ENCODE data around the gene IQCN. TPM values are rescaled to one million over a fixed set of nuclear protein-coding genes. Genes with fewer than 3 reads are reported as not detected.
A peak's percentile ranks its signal among the peaks of the same experiment; 100 is the strongest.

IQCN gene
- total RNA-seq, 2 donors from 2014 or later: 0.52 to 1.5 TPM

DNA sequence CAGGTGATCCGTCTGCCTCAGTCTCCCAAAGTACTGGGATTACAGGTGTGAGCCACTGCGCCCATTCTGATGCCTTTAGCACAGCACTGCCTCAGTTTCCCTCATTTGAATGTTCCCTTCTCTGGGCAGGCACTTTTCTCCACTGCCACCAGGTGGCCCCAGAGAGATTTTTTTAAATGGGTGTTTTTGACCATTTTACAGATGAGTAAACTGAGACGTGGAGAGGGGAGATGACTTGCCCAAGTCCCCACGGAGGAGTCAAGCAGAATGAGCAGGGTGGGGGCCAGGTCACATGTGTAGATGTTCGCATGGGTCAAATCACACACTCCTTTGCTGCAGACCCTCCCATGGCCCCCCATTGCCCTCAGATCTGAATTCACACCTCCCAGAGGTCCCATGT is 44.8 kb downstream of the IQCN start:
- TF ChIP-seq, protein P1, sequence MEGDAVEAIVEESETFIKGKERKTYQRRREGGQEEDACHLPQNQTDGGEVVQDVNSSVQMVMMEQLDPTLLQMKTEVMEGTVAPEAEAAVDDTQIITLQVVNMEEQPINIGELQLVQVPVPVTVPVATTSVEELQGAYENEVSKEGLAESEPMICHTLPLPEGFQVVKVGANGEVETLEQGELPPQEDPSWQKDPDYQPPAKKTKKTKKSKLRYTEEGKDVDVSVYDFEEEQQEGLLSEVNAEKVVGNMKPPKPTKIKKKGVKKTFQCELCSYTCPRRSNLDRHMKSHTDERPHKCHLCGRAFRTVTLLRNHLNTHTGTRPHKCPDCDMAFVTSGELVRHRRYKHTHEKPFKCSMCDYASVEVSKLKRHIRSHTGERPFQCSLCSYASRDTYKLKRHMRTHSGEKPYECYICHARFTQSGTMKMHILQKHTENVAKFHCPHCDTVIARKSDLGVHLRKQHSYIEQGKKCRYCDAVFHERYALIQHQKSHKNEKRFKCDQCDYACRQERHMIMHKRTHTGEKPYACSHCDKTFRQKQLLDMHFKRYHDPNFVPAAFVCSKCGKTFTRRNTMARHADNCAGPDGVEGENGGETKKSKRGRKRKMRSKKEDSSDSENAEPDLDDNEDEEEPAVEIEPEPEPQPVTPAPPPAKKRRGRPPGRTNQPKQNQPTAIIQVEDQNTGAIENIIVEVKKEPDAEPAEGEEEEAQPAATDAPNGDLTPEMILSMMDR (IDR thresholded peaks at IDR 0.05): peak in 1 of 2 donors; percentile 38
- no peak overlapping the region for H3K27ac ChIP-seq
- H3K36me3 ChIP-seq: no peaks in the 10 kb centered on the region
- H3K9me3 ChIP-seq: peaks cover 0 to 12% of the 10 kb centered on the region in 2 donors
- peaks cover 0 to 44% of the 10 kb centered on the region in 2 donors for H3K4me1 ChIP-seq
- peaks cover 0 to 12% of the 10 kb centered on the region in 2 donors for H3K27me3 ChIP-seq
- H3K4me3 ChIP-seq: no peak overlapping the region
- DNase-seq (ENCODE audit: low spot score): no peak

DNA sequence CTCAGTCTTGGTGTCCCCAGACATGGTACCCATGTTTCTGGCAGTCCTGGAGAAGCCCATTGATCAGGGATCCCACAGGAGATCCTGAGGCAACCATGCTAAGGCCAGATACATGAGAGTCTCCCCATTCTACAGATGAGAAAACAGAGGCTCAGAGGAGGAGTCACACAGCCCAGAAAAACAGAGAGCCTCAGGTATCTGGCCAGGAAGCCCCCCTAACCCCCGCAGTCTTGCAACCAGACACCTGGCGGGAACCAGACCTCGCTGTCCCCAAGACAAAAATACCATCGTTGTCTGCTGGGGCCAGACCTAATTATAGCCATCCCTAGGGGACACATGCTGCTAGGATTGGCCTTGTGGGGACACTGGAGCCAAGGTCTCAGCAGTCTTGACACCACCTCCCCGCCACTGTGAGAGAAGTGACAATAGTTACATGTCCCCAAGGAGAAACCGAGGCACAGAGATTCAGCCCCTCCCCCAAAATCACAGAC is 46.4 kb downstream of the IQCN start:
- peaks cover 0 to 2% of the 10 kb centered on the region in 2 donors for H3K9me3 ChIP-seq
- TF ChIP-seq, protein P1 (IDR thresholded peaks at IDR 0.05): no peak
- H3K4me1 ChIP-seq: peaks cover 0 to 51% of the 10 kb centered on the region in 2 donors
- no peak overlapping the region for H3K4me3 ChIP-seq
- H3K27me3 ChIP-seq: peaks cover 0 to 12% of the 10 kb centered on the region in 2 donors
- DNase-seq (ENCODE audit: low spot score): no peak
- H3K36me3 ChIP-seq: no peaks in the 10 kb centered on the region
- H3K27ac ChIP-seq: no peak overlapping the region

DNA sequence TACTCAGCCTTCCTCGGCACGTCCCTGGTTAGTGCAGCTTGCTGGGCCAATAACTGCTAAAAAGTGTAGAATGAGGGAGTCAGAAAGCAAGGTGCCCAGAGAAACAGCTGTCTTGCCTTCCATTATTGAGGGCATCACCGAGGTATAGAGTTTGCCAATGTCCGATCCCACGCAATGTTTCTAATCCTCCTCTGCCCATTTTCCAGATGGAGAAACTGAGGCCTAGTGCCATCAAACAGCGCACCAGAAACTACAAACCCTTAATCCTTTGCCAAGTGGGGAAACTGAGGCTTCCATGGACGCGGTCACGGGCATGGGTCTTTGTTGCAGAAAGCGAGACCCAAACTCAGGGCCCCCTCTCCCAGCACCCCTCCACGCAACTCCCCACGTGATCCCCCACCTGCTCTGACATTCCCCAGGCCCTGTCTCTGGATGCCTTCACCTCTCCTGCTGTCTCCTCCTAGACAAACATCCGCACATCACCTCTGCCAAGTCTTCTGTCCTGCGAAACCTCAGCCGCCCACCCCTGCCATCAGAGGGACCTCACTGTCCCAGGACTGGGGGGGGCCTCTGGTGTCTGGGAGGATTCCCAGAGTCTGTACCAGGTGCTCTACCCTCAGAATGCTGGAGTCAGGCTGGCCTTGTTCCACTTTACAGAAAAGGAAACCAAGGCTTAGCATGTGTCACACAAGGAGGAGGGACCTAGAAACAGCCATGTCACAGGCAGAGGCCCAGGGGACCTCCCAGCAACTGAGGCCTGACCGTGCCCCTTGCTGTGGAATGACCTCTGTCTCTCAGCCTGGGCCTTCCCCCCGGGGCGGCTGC is 47.1 kb downstream of the IQCN start:
- Histone ChIP-seq H3K27ac (no peak overlapping the region), H3K4me1 (peaks cover 0 to 51% of the 10 kb centered on the region in 2 donors), H3K9me3 (no peaks in the 10 kb centered on the region), H3K36me3 (no peaks in the 10 kb centered on the region), H3K27me3 (peaks cover 0 to 12% of the 10 kb centered on the region in 2 donors), H3K4me3 (no peak overlapping the region)
- TF ChIP-seq, protein P1 (IDR thresholded peaks at IDR 0.05): no peak
- no peak for DNase-seq (ENCODE audit: low spot score)

DNA sequence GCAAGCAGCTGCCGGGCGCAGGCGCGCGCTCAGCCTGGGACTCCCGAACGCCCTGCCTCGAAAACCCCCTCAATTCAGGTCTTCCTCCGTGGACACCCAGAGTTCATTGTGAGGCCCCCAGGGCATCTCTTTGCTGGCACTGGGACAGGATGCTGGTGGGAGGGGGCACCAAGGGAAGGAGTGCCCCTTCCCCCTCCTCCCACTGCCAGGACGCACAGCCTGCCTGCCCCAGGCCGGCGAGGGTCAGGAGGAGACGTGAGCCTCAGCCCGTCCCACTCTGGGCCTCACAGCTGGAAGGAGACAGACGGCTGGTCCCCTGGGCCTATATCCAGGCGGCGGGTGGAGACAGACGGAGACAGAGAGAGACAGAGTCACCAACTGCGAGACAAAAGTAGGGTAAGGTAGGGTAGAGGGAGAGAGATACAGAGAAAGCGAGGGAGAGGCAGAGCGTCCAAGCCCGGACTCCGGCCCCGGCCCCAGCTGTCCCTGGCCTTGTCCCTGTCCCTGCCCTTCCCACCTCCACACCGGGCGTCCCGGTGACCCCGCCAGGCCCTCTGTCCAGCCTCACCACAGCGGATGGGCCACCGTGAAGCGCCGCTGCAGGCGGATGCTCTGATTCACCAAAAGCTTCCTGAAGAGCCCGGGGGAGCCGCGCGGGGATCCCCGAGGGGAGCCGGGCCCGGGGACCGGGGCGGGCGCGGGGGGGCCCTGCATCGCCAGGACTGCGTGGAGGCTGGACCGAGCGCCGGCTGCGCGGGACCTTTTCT is 48.4 kb downstream of the IQCN start, which contains the start of gene PDE4C:
TSS of gene PDE4C (minus strand) at position 737 of the 767 bp plus-strand sequence. CDS start at position 714, 23 bp downstream.
- no peak for DNase-seq (ENCODE audit: low spot score)
- H3K4me1 ChIP-seq: peaks cover 0 to 42% of the 10 kb centered on the region in 2 donors
- no peaks in the 10 kb centered on the region for H3K36me3 ChIP-seq
- no peaks in the 10 kb centered on the region for H3K9me3 ChIP-seq
- H3K4me3 ChIP-seq: peak within 1 kb of the TSS in 1 of 2 donors; percentile 51
- H3K27me3 ChIP-seq: peaks cover 0 to 12% of the 10 kb centered on the region in 2 donors
- TF ChIP-seq, protein P1 (IDR thresholded peaks at IDR 0.05): no peak
- H3K27ac ChIP-seq: peak within 1 kb of the TSS; percentile 45 to 54

DNA sequence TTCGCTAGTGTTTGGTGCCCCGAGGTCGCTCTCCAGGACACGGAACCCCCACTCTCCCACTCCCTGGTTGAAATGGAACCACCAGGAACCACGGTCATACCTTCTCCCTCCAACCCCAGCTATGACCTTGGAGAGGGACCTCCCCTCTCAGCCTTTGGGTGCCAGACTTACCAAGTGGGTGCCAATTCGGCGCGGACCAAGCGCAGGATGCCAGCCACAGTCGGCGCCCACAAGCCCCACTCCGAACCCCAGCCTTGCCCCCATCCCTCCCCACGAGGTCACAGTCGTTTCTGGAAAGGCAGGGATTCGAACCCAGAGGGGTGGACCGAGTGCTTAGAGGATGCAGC is 48.9 kb downstream of the IQCN start:
- DNase-seq (ENCODE audit: low spot score): no peak
- peak overlapping the region in 1 of 2 donors; percentile 51 for H3K4me3 ChIP-seq
- no peaks in the 10 kb centered on the region for H3K9me3 ChIP-seq
- H3K36me3 ChIP-seq: no peaks in the 10 kb centered on the region
- H3K27me3 ChIP-seq: peaks cover 0 to 12% of the 10 kb centered on the region in 2 donors
- peaks cover 0 to 42% of the 10 kb centered on the region in 2 donors for H3K4me1 ChIP-seq
- TF ChIP-seq, protein P1 (IDR thresholded peaks at IDR 0.05): no peak
- H3K27ac ChIP-seq: peak overlapping the region; percentile 45 to 54
